Myocyte (in vitro differentiated cells): ENCODE results near the gene NEIL1. TPM values are rescaled to one million over a fixed set of nuclear protein-coding genes. Genes with fewer than 3 reads are reported as not detected.
"Not testable (repeated sequence)": the region's sequence is repeated elsewhere in the genome, so short reads cannot be mapped to it uniquely, and the experiment has no call there.

ENCODE experiments used
- DNase-seq: peaks from one replicate; pipeline ENCODE4 v3.0.0-alpha.2; 2012; ENCODE audit warnings: low read depth
- total RNA-seq: library from RNA; depleted of rRNA; stranded (reverse); fragments of >200 nt; gene quantifications from 2 replicates; pipeline ENCODE4 v1.2.3, GENCODE V29; 2014

NEIL1 gene
- total RNA-seq, 1 donor from 2014 or later: 1.3 TPM

DNA sequence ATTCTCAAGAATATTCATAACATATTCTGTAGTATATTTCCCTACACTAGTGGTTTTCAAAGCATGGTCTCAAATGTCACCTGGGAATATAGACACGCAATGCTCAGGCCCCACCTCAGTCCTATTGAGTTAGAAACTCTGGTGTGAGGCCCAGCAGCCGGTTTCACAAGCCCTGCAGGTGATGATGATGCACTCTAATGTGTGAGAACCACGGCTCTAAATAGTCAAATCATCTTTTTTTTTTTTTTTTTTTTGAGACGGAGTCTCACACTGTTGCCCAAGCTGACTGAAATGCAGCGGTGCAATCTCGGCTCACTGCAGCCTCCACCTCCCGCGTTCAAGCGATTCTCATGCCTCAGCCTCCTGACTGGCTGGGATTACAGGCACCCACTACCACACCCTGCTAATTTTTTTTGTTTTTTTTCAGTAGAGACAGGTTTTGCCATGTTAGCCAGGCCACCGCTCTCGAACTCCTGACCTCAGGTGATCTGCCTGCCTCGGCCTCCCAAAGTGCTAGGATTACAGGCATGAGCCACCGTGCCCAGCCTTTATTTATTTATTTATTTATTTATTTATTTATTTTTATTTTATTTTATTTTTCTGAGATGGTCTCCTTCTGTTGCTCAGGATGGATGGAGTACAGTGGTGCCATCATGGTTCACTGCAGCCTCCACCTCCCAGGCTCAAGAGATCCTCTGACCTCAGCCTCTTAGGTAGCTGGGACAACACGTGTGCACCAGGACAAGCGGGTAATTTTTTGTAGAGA lies 13.0 kb upstream of the NEIL1 start:
- not testable (repeated sequence) for DNase-seq

DNA sequence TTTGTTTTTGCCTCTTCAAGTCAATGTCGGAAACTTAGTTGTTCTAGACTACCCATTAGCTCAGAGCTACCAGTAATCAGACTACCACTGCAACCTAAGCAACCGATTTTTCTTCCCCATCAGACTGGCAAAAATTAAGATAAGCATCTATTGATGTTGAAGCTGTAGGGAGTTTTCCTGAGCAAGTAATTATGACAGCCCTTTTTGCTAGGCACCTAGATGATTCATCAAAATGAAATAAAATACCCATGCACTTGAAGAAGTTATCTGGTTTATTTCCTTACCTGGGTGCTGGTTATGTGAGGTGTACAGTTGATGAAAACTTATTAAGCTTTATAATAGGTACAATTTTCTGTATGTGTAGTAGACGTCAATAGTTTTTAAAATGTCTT lies 11.5 kb upstream of the NEIL1 start:
- DNase-seq: no peak

DNA sequence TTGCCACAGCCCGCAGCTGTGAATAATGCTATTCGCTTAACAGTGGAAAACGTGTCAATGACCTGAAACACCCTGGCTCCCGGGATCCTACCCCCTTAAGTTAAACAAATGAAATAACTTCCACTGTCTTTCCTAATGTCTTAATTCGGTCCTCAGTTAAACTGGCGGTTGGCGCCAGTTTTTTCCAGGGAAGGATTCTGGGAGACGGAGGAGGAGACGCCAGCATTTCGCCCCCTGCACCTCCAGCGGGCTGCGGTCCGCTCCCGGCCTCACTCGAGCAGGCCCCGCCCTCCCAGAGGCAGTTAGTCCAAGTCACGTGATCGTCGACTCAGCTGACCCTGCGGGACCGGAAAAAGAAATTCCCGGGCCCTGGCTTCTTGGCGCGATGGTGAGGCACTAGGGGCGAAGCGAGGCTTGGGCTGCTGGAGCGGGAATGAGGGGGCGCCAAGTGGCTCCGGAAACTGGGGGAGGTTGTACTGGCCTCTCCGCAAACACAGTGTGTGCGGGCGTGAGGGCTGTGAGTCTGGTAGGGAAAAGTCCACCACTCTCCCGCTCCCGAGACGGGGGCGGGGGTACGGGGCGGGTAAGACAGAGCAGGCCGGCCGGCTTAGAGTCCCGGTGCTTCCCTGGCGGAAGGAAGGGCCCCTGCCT lies 11.0 kb upstream of the NEIL1 start, which contains the start of gene COMMD4:
COMMD4 (plus strand) TSS at position 359 of the 651 bp plus-strand sequence; CDS start at position 386, 27 bp downstream.
- DNase-seq: peak; percentile 97

DNA sequence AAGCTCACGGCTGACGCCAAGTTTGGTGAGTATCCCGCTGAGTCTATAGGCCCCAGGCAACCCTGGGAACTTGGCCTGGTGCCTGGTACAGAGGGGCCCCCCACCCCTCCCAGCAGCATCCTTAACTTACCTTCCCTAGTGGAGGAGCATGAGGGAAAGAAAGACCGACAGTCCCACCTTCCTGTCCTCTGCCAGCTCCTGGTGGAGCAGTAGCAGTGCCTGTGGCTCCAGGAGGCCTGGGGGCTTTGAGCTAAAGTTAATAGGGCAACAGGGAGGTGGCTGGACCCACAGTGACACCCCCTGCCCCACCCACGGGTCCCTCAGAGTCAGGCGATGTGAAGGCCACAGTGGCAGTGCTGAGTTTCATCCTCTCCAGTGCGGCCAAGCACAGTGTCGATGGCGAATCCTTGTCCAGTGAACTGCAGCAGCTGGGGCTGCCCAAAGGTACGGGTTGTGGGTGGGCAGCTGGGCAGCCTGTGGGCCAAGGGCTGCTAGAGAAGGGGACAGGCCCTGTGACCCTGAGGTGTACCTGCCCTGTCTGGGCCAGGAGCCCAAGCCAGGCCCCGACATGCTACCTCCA lies 8.1 kb upstream of the NEIL1 start:
- DNase-seq: no peak

DNA sequence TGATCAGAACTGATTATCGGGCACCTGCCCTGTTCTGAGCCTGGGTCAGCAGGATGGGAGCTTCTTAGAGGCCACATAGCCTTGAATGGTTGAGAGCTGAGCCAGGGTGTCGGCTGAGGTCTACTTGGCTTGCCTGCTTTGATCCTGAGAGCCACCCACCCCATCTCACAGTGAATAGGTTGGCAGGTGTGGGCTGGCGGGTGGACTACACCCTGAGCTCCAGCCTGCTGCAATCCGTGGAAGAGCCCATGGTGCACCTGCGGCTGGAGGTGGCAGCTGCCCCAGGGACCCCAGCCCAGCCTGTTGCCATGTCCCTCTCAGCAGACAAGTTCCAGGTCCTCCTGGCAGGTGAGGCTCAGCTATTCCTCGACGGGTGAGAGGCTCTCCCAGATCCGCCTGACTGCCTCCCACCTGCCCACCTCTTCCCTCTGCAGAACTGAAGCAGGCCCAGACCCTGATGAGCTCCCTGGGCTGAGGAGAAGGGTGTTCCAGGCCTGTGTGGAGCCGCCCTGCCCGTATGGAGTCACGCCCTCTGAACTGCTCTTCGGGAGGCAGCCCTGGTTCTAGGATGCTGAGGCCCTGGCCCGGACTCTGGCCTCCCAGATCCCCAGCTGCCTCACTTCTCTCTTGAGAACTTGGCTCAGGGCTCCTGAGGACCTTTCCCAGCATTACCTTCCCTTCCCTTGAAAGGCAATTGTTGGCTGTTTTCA lies 7.2 kb upstream of the NEIL1 start:
- DNase-seq: no peak

DNA sequence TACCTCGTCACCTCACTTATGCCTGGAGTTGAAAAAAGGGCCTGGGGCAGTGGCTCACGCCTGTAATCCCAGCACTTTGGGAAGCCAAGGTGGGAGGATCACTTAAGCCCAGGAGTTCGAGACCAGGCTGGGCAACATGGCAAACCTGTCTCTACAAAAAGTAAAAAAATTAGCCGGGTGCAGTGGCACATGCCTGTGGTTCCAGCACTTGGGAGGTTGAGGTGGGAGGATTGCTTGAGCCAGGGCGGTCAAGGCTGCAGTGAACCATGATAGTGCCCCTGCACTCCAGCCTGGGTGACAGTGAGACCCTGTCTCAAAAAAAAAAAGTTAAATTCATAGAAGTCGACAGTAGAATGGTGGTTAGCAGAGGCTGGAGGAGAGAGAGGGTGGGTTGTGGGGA lies 4.6 kb upstream of the NEIL1 start:
- DNase-seq: no peak

DNA sequence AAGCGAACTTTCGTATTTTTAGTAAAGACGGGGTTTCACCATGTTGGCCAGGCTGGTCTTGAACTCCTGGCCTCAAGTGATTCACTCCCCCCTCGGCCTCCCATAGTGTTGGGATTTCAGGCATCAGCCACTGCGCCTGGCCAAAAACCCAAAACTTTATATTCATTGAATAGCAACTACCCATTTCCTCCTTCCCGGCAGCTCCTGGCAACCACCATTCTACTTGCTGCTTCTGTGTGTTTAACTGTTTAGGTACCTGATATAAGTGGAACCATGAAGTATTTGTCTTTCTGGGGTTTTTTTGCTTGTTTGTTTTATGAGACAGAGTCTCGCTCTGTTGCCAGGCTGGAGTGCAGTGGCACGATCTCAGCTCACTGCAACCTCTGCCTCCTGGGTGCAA lies 2.9 kb upstream of the NEIL1 start:
- DNase-seq: not testable (repeated sequence)

DNA sequence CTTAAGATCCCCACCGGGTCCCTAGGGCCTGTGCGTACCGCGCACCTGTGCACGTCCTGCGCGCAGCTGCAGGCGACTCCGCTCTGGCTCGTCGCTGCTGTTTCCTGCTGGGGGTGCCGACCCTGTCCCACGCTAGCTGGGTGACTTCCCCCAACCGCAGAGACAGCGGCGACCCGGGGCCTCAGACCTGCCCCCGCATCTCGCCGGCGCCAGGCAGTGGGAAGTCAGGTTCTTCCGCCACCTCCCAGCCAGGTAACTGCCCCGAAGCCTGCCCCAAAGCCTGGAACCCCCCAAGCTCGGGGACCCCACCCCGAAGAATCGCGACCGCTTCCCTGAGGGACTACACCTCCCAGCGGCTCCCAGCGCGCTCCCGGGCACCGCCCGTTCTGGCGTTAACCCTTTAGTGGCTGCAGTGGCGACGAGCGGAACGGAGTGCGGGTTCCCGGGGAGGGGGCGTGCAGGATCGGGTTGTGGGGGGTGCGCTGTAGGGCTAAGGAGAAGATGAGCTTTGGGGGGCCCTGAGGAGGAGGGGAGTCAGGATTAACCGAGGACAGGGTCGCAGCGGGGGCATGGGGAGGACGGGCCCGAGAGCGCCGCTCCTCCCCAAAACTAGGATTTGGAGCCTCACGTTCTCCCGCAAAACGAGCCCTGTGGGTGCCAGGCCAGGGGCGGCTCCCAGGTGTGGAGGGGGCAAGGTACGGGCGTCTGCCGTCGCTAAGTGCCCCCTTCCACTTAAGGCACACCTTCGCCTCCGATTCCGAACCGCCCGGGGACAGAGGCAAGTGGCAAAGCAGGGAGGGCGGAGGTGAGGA lies 589 bp downstream of the NEIL1 start:
- DNase-seq: peak; percentile 19

DNA sequence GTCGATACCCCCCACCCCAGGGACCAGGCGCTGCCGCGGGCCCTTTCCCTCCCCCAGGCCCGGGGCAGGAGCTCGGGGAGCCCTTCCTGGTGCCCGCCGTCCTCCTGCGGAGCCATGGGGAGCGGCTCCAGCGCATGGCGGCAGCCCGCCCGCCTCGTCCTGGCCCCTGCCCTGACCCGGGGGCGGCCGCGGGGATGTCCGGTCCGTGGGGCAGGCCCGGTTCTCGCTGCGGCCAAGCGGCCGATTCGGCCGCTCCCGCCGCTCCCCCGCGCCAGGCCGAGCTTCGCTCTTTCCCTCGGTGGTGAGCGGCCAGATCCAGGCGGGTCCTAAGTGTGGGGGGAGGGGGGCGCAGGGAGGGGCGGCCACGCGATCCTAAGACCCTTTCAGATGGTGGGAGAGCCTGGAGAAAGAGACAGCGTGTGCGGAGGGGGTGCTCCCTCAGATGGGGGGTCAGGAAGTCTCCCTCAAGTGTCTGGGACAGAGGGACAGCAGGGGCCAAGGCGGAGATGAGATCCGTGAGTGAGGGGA lies 1.3 kb downstream of the NEIL1 start:
- peak; percentile 6 for DNase-seq

DNA sequence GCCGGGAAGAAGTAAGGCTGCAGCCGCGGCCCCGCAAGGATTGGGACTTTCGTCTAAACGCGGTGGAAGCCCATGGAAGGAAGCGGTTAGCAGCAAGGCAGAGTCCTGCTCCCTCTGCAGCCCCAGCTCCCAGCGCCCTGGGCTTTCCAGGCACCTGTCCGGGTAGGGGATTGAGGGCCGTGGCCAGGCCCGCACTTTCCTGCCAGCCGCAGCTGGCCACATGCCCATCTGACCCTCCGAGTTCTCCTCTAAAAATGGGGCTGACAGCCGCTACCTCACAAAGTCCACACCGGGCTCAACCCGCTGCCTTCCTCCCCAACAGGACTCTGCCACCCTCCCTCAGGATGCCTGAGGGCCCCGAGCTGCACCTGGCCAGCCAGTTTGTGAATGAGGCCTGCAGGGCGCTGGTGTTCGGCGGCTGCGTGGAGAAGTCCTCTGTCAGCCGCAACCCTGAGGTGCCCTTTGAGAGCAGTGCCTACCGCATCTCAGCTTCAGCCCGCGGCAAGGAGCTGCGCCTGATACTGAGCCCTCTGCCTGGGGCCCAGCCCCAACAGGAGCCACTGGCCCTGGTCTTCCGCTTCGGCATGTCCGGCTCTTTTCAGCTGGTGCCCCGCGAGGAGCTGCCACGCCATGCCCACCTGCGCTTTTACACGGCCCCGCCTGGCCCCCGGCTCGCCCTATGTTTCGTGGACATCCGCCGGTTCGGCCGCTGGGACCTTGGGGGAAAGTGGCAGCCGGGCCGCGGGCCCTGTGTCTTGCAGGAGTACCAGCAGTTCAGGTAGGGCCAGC lies 1.9 kb downstream of the NEIL1 start:
- DNase-seq: peak; percentile 40

DNA sequence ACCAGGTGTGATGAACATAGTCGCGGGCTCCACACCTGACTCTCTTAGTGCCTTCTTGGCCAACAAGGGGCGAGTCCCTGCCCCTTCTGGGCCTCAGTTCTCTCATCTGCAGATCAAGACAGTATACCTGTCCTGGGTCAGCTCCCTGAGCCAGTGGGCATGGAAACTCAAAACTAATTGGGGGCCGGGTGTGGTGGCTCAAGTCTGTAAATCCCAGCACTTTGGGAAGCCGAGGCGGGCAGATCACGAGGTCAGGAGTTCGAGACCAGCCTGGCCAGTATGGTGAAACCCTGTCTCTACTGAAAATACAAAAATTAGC lies 2.5 kb downstream of the NEIL1 start:
- DNase-seq: not testable (repeated sequence)

DNA sequence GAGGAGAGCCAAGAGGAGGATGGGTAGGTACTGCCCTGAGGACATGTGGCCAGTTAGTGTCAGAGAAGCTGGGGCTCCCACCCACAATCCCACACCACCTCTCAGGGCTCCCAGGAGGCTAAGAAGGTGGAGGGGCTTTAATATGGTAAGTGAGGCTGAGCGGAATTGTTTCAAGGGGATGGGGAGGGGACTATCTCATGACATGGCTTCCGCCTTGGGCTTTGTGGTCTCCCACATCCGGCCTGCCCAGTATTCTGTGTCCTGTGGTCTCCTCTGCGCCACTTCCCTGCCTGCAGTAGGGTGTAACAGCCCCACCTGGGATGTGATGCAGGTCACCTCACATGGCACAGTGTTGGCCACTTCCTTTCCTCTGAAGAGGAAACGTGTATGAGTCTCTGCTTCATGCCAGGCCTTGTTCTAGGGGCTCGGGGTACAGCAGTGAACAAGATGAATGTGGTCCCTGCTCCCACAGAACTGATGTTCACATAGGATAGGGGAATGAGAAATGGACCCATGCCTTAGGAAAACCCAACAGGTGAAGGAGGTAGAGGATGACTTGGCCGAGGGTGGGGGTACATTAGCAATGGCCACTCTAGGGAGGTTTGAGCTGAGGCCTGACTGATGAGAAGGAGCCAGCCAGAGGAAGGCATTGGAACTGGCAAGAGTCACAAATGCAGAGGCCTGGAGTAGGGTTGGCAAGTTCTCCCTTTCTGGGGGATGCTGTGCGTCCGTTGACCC lies 3.2 kb downstream of the NEIL1 start:
- no peak for DNase-seq

DNA sequence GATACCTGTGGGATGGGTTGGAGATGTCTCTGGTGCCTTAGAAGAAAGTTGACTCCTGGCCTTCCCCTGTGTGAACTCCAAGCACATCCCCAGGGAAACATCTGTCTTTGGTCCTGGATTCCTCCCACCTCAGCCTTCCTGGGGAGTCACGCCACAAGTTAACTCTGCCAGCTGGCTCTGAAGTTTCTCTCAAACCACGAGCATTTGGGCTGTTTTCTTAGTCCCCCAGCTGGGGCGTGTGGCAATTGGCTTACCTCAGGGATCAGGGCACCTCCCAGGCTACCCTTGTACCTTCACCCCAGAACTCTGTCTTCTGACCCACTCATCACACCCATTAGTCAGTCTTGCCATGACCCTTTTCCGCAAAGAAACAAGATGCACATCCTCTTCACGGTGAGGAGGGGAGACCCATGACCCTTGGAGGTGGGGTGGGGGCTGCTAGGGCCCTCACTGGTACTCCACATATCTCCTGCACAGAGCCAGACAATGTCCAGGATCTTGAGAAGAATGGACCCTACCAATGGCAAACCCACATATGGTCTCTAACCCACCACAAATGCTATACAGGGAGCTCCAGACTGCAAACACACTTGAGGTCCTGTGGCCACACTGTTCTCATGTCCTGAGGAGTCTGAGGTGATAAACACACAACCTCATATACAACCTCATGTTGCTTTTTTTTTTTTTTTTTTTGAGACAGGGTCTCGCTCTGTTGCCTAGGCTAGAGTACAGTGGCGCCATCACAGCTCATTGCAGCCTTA lies 3.9 kb downstream of the NEIL1 start:
- peak; percentile 7 for DNase-seq

DNA sequence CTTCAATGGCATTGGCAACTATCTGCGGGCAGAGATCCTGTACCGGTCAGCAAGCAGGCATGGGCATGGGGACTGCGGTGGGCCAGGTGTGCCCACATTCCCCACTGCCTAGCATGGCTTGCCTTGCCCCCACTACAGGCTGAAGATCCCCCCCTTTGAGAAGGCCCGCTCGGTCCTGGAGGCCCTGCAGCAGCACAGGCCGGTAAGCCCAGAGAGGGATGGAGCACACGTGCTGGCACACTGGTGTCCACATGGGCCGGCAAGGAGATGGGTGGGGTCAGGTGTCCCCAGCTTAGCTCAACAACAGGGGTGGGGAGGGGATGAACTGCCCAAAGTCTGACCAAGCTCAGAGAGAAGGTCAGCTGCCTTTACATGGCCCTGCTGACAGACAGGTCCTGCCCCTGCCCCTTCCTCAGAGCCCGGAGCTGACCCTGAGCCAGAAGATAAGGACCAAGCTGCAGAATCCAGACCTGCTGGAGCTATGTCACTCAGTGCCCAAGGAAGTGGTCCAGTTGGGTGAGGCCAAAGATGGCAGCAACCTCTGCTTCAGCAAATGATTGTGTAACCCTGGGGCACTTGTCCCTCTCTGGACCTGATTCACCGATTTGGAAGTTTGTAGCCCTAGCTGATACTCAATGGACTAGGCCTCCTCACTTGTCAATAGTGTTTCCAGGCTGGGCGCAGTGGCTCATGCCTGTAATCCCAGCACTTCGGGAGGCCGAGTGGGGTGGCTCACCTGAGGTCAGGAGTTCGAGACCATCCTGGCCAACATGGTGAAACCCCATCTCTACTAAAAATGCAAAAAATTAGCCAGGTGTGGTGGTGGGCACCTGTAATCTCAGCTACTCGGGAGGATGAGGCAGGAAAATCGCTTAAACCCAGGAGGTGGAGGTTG lies 5.6 kb downstream of the NEIL1 start:
- no peak for DNase-seq

DNA sequence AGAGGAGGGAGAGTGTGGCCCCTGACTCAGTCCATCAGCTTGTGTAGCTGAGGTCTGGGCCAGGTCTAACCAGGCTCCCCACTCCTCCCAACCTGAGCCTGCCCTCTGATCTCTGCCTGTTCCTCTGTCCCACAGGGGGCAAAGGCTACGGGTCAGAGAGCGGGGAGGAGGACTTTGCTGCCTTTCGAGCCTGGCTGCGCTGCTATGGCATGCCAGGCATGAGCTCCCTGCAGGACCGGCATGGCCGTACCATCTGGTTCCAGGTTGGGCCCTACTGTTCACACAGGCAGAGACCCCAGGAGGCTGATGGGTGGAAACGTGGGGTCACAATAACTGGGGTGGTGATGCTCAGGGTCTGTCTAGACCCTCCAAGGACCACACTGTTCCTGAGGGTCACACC lies 6.8 kb downstream of the NEIL1 start:
- no peak for DNase-seq

DNA sequence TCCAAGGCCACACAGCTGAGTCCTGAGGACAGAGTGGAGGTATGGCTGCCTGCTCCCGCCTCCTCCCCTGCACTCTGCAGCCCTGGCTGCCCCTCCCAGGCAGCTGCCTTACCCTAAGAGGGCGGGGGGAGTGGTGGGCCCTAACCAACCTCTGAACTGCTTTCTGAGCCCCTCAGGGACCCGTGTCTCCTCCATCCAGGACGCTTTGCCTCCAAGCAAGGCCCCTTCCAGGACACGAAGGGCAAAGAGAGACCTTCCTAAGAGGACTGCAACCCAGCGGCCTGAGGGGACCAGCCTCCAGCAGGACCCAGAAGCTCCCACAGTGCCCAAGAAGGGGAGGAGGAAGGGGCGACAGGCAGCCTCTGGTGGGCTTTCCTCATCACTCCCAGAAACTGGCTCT lies 7.6 kb downstream of the NEIL1 start:
- no peak for DNase-seq

DNA sequence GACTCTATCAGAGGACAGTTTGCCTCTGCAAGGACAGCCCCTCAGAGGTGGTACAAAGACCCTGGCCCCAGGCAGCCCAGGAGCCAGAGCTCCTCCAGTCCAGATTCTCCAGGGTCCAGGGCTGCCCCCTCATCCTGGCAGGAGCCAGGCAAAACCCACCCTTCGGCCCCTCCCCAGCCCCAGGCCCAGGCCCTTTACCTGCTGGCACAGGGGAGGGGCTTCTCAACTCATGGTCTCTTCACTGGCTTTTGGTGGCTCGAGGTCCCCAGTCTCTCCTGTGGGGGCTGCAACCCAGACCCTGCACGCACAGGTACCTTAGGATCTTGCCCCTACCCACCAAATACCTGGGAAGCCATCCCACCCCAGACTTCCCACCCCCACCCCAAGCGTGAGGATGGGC lies 8.5 kb downstream of the NEIL1 start:
- DNase-seq: no peak

DNA sequence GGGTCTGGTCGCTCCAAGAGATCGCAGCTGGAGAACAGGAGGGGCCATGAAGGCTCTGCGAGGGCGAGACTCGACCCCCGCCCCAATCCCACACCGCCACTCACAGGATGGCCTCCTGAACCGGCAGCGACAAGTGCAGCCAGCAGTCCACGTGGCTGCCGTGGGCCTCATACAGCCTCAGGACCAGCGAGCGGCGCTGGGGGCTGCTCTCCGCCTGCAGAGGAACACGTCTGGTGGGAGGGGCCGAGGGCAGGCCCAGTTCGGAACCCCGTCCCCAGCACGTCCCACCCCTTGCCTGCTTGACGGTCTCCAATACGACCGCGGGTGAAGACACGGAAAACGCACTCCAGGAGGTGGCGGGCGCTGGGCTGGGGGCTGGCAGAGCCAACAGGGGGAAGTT lies 9.2 kb downstream of the NEIL1 start:
- DNase-seq: no peak
